HG03045 (cell line): ENCODE measurements around the gene SOX15.
"Not testable (repeated sequence)": the region's sequence is repeated elsewhere in the genome, so short reads cannot be mapped to it uniquely, and the experiment has no call there.

Experiments
- ATAC-seq: cut with Tn5 transposase; IDR thresholded peaks from one replicate; pipeline ENCODE4 v1.9.1; 2021; ENCODE audit warnings: mild to moderate bottlenecking, moderate library complexity; ENCODE audit not compliant: unreplicated experiment

Gene SOX15

GRCh38 chr17:7611635-7612293 lies 21.9 kb upstream of the SOX15 start:
- ATAC-seq: no peak

- no peak for ATAC-seq
Measured at GRCh38 chr17:7610641-7611040, 20.7 kb upstream of the SOX15 start.

GRCh38 chr17:7606280-7606679 lies 16.4 kb upstream of the SOX15 start:
- ATAC-seq: no peak

- ATAC-seq: not testable (repeated sequence)
Measured at GRCh38 chr17:7597561-7597960, 7.7 kb upstream of the SOX15 start.

GRCh38 chr17:7593296-7593695 lies 3.4 kb upstream of the SOX15 start:
- ATAC-seq: no peak

- ATAC-seq: no peak
Measured at GRCh38 chr17:7592422-7593021, 2.6 kb upstream of the SOX15 start.

- no peak for ATAC-seq
Measured at GRCh38 chr17:7591596-7591995, 1.7 kb upstream of the SOX15 start.

- ATAC-seq: no peak
Measured at GRCh38 chr17:7590743-7591142, 849 bp upstream of the SOX15 start.

- no peak for ATAC-seq
Measured at GRCh38 chr17:7589204-7589868, 558 bp downstream of the SOX15 start.

GRCh38 chr17:7588553-7589203 lies 1.2 kb downstream of the SOX15 start:
- ATAC-seq: no peak

- no peak for ATAC-seq
Measured at GRCh38 chr17:7587420-7588151, 2.3 kb downstream of the SOX15 start.

GRCh38 chr17:7586673-7587419 lies 3.0 kb downstream of the SOX15 start:
- no peak for ATAC-seq

- ATAC-seq: peak; percentile 60
Measured at GRCh38 chr17:7583253-7584109, 6.4 kb downstream of the SOX15 start, which contains the start of gene MPDU1. MPDU1 (plus strand) TSS chr17:7583852; CDS start chr17:7583863, 11 bp downstream.

GRCh38 chr17:7582396-7583252 lies 7.3 kb downstream of the SOX15 start:
- no peak for ATAC-seq

- ATAC-seq: no peak
Measured at GRCh38 chr17:7580604-7581575, 9.0 kb downstream of the SOX15 start.

GRCh38 chr17:7579834-7580603 lies 9.9 kb downstream of the SOX15 start:
- no peak for ATAC-seq
